ENCODE data around the gene HESX1. TPM values are rescaled to one million over a fixed set of nuclear protein-coding genes. Genes with fewer than 3 reads are reported as not detected.

HESX1 gene
- total RNA-seq, 1 donor from 2014 or later = 1.2 TPM

DNA sequence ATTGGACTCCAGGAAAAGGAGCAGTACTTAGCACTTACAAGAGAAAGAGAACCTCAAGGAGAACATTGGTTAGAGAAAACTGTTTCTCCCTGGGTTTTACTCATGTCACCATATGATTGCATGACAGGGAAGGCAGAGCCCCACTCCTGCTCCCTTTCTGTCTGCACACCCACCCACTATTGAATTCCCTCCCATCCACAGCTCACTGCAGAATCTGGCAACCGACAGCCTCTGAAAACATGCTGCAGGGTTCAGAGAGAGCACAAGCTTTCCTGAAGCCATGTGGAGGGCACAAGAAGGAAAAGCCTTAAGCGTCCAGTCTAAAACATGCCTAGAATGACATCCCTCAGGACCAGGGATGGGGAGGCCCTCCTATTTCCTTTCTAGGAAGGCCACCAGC is 31.6 kb downstream of the HESX1 start:
- TF ChIP-seq, protein P1, sequence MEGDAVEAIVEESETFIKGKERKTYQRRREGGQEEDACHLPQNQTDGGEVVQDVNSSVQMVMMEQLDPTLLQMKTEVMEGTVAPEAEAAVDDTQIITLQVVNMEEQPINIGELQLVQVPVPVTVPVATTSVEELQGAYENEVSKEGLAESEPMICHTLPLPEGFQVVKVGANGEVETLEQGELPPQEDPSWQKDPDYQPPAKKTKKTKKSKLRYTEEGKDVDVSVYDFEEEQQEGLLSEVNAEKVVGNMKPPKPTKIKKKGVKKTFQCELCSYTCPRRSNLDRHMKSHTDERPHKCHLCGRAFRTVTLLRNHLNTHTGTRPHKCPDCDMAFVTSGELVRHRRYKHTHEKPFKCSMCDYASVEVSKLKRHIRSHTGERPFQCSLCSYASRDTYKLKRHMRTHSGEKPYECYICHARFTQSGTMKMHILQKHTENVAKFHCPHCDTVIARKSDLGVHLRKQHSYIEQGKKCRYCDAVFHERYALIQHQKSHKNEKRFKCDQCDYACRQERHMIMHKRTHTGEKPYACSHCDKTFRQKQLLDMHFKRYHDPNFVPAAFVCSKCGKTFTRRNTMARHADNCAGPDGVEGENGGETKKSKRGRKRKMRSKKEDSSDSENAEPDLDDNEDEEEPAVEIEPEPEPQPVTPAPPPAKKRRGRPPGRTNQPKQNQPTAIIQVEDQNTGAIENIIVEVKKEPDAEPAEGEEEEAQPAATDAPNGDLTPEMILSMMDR (IDR thresholded peaks at IDR 0.05) = no peak
- H3K4me3 ChIP-seq = no peak overlapping the region
- intact Hi-C loops (cut with DNase I) = no loop called here
- peaks cover 14% of the 10 kb centered on the region for H3K4me1 ChIP-seq
- DNase-seq (no peak), ATAC-seq (no peak)
- H3K36me3 ChIP-seq = no peaks in the 10 kb centered on the region
- no peak overlapping the region for H3K27ac ChIP-seq
- H3K27me3 ChIP-seq = peaks cover 3% of the 10 kb centered on the region
- H3K9me3 ChIP-seq = no peaks in the 10 kb centered on the region

- Histone ChIP-seq H3K27ac (no peak overlapping the region), H3K4me3 (no peak overlapping the region), H3K9me3 (no peaks in the 10 kb centered on the region), H3K27me3 (peaks cover 11% of the 10 kb centered on the region), H3K36me3 (no peaks in the 10 kb centered on the region), H3K4me1 (peaks cover 14% of the 10 kb centered on the region)
- TF ChIP-seq, protein P1 (IDR thresholded peaks at IDR 0.05) = no peak
- DNase-seq = no peak
- no peak for ATAC-seq
- intact Hi-C loops (cut with DNase I) = no loop called here
Measured at GRCh38 chr3:57166660-57167059, 33.1 kb downstream of the HESX1 start.

DNA sequence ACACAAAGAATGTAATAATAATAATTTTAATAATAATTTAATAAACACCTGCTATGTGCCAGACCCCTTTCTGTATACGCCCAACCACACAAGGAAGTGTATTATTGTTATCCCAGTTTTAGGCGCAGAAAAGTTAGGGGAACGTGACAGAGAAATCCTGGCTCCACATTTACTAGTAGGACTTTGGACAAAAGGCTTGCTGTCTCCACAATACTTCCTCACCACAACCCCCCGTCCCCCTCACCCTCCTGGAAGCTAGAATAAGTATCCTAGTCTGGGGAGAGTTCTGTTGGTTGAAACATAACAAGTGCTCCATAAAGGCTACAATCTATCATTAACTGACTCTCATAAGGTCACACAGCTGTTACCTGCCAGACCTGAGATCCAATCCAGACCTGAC is 34.1 kb downstream of the HESX1 start:
- no peak overlapping the region for H3K27ac ChIP-seq
- peaks cover 20% of the 10 kb centered on the region for H3K4me1 ChIP-seq
- intact Hi-C loops (cut with DNase I) = no loop called here
- no peaks in the 10 kb centered on the region for H3K9me3 ChIP-seq
- no peak overlapping the region for H3K4me3 ChIP-seq
- H3K36me3 ChIP-seq = no peaks in the 10 kb centered on the region
- ATAC-seq (no peak), DNase-seq (no peak)
- TF ChIP-seq, protein P1 (IDR thresholded peaks at IDR 0.05) = no peak
- peaks cover 11% of the 10 kb centered on the region for H3K27me3 ChIP-seq

GRCh38 chr3:57164657-57165573 is 34.9 kb downstream of the HESX1 start, which contains the start of gene IL17RD:
Gene IL17RD (minus strand): TSS chr3:57165353. CDS start chr3:57165286, 67 bp downstream.
- ATAC-seq (peak; percentile 95), DNase-seq (peak; percentile 89)
- TF ChIP-seq, protein P1 (IDR thresholded peaks at IDR 0.05) = no peak
- Histone ChIP-seq H3K36me3 (no peaks in the 10 kb centered on the region), H3K27ac (no peak within 1 kb of the TSS), H3K27me3 (peaks cover 11% of the 10 kb centered on the region), H3K4me1 (peaks cover 24% of the 10 kb centered on the region), H3K9me3 (no peaks in the 10 kb centered on the region), H3K4me3 (peak within 1 kb of the TSS; percentile 65)
- intact Hi-C loops (cut with DNase I) = no loop called here

DNA sequence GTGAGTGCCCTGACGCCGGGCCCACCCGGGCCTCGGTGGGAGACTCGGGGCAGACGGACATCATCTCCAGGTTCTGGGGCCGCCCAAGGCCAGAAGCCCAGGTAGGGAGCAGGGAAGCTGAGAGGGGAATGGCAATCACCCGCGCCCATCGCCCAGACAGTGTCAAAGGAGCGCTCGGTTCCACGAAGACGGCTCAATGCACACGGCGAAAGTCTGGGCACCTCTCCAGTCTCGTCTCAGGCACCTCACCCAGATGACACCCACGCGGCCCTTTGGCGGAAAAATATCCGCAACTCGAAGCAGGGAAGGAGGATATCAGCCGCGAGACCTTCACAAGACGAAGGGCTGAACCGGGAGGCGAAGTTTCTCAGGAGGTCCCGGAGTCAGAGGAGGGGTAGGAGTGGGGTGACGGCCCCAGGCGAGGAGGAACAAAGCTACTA is 35.5 kb downstream of the HESX1 start:
- no peak for DNase-seq
- Histone ChIP-seq H3K9me3 (no peaks in the 10 kb centered on the region), H3K27ac (no peak overlapping the region), H3K36me3 (no peaks in the 10 kb centered on the region), H3K4me1 (peaks cover 25% of the 10 kb centered on the region), H3K4me3 (peak overlapping the region; percentile 65), H3K27me3 (peaks cover 11% of the 10 kb centered on the region)
- intact Hi-C loops (cut with DNase I) = no loop called here
- ATAC-seq = peak; percentile 4
- TF ChIP-seq, protein P1 (IDR thresholded peaks at IDR 0.05) = no peak
